HCEC 1CT (cell line): Measurements from ENCODE around the gene CPNE4.

Source experiments
- DNase-seq: peaks from one replicate; pipeline ENCODE4 v3.0.0-alpha.2; 2017

The CPNE4 gene

DNA sequence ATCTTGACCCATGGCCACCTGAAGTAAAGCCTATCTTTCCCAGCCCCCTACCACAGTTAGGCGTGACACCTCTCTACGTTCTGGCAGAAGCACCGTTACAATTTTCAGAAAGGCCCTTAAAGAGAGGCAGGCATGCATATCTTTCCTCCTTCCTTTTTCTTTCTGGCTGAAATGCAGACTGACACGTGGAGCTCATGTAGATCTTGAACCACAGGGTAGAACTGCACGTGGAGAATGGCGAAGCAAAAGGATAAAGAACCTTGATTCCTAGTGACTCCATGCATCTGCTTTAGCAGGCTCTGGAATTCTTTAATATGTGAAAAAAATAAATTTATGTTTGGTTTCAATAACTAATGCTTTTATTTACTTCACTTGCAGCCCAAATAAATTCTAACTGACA is 166.6 kb downstream of the CPNE4 start:
- DNase-seq, result no peak

DNA sequence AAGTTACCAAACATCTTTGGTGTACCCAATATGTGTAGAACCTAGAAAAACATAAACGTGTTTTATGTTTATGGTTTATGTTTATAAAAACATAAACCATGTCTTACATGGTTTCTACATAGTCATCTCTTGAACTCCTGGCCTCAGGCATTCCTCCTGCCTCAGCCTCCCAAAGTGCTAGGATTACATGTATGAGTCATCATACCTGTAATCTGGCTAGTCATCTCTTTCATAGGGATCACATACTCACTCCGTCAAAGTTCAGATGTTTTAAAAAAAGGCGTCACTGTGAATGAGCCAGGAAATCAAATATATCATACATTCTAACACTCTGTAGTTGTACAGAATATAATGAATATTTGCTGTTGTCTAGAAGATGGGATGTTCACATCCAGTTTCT is 178.6 kb downstream of the CPNE4 start:
- no peak for DNase-seq

DNA sequence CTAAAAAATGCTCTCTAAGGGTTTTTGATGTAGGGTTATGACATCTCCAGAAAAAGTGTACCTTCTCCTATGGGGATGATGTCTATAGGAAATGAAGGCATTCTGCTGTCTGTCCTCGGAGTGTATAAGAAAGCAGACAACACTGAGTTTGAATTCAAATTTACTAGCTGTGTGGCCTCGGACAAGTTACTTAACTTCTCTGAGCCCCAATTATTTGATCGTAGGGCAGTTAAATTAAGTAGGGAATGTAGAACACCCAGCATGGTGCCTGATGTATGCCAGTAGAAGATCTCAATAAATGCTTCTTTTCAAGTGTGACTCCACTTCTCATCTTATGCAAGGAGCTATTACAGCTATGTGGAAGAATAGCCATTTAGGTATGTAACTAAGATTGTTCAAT is 184.6 kb downstream of the CPNE4 start:
- DNase-seq, result no peak

DNA sequence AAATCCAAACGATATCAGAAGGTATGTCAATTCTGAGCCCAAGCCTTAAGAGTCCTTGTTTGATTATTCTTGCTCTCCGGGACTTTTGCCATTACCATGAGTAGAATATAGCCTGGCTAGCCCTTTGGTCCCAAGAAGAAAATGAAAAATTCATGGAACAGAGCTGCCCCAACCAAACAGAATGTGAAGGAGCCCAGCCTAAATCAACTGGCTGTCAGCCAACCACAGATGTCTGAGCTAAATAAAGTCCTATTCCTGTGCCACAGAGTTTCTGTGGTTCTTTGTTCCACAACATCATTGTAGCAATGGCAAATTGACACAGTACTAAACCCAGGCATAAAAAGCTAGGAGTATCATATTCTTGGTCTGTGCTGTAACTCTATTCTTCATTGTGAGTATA is 185.2 kb downstream of the CPNE4 start:
- DNase-seq, result no peak

DNA sequence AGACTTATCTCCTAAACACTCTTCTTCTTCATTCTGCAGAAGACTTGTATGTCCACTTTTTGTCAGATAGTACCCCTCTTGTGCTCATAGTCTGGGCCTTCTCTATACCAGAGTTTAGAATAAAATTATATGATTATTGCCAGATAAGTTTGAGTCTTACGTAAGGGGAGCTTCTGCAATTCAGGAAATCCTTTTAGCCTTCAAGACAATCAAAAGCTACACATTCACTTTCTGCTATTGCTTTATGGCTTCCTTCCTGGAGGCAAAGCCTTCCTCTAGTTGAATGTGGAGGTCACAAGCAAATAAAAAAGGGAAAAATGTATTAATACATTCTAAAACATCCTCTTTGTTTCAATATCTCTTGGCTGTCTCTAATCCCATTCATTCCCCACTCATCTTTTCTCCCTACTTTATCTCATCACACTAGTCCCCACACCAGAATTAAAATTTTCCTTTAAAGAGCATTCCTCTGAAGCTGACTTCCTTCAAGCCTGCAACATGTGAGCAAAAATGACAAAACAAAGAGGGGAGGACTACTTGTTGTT is 186.8 kb downstream of the CPNE4 start:
- DNase-seq, result no peak

DNA sequence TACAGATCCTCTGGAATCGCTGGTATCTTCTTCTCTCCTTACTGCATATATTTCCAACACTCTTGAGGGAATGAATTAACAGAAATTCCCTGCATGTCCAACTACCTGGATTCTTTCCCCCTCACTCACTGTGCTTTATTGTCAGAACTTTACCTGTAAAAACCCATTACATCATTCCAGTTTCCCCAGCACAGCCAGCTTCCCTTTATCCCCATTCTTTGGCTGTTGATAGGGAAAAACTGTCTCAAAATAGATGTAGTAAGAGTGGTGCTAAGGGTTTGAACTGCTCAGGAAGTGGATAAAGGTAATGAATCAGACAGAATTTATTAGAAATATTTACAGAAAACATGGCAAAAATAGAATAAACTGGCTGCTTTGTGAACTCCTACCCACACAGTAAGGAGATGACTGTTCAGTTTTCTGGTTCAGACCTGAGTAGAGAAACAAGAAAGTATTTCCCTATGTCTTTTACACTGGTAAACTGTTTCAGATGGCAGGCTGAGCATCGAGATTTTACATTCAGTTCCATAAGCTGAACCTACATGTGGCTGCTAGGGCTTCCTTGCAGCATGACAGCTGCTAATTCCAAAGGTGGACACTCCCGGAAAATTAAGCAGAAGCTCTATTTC is 188.4 kb downstream of the CPNE4 start:
- DNase-seq, result no peak

DNA sequence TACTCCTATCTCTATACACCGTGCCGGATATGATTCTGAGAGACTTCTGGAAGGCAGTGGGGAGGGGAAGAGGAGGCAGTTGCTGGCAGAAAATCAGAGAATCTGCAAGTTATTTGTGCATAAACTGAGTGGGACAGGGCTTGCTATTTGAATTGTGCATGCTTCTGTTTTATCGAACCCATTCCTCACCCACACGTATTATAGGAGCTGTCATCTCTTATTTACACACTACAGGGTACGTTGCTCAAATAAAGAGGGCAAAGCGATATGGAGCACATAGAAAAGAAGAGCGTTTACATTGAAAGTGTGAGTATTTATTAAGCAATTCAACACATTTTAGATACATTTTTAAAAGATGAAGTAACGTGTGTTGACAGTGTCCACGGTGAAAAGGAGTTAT is 191.6 kb downstream of the CPNE4 start:
- DNase-seq, result no peak

DNA sequence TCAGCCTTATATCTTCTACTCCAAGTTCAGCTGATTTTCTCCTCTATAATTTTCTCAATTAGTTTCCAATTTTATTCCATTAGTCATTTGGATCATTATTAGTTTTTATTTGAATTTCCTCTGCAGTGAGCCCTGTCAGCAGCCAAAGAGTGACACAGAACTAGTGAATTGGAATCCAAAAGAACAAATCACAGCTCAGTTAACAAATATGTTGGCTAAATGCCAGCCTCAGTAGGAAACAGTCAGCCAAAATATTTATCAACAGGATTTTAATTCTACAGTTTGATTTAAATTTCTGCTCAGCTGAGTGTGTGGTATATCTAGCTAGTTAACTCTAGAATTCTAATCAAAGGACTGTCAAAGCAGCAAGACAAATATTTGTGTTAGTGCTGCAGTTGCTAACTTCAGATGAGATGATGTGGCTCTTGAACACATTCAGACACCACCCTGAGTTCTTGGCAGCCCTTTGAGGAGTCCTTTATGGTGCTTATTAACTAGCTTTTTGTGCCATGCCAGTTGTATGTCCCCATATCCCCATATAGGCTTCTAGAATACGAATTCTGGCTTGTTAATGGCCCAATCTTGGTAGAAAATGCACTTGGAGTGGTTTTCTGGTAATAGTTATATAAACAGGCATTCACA is 194.5 kb downstream of the CPNE4 start:
- peak; percentile 43 for DNase-seq

DNA sequence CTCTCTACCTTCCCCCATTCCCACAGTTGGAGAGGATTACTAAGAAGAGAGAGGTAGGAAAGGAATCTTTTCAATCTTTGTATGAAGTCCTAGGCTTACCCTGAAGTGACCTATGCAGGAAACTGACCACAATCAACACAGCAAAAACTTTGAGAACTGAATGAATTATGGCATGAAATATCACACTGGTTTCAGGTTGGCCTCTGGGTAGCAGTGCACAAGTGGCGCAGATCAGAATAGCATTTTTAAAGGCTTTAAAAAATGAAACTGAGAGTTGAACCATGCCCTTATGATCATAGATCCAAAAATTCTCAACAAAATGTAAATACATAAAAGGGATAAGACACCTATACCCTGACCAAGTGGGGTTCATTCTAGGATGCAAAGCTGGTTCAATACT is 198.9 kb downstream of the CPNE4 start:
- no peak for DNase-seq

DNA sequence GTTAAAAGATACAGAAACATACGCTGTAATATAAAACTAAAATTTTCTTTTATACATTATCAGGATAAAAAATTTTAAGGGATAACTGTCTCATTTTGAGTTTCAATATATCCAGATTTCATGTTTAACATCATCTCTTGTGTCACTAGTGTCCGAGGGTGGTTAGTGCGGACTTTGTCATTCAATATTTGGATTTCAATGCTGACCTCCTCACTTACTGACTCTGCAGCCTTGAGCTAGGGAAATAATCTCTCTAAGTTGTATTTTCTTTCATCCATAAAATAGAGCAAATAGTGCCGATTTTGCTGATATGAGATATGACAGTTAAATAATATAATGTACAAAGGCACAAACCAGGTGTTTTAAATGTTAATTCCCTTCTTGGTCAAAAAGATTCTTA is 203.2 kb downstream of the CPNE4 start:
- DNase-seq, result no peak

DNA sequence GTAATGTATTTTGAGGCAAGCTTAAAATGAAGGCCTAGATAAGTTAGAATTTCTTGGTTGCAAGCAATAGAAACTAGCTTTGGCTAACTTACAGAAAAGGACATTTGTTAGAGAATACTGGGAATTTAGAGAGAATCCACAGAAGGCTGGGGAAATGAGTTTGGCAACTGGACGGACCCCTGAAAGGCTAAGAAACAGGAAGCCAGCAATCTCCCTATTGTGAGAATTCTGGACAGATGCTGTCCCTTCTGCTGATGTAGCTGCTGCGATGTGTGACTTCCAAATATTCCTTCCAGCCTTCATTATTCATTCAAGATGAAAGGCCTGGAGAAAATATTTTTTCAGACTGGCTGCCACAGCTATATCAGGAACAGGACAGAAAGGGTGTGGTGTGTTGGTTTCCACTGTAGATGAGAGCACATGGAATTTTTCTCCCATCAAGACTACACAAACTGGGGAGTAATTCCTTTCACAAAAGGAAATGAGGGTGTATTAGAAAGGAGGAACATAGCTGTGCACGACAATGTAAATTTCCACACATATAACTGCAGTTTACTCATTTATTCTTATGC is 213.5 kb downstream of the CPNE4 start:
- no peak for DNase-seq

DNA sequence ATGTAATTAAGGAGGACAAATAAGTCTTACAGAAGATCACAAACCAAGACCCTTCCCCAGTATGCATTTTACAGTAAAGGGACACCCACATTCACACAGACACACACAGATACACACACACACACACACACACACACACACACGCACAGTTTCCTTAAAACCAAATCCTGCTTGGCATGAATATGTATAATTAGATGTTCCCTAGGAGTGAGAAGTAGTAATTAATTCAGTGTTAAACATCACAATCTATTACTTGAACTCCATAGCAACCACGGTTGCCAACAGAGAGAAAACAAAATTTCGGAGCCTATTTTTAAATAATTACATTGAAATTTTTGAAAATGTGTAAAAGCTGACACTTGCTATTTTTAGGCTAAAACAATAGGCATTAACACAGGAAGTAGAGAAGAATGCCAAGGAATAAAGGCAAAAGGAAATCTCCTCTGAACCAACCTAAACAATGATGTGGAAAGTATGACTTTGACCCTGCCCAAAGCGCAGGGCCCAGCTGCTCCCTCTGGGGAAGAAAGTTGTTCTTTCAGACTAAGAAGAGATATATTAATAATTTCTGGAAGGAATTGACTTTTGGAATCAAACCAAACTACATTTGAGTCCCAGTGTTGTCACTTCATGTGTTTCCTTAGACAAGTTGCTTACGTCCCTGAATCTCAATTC is 215.3 kb downstream of the CPNE4 start:
- DNase-seq, result no peak

DNA sequence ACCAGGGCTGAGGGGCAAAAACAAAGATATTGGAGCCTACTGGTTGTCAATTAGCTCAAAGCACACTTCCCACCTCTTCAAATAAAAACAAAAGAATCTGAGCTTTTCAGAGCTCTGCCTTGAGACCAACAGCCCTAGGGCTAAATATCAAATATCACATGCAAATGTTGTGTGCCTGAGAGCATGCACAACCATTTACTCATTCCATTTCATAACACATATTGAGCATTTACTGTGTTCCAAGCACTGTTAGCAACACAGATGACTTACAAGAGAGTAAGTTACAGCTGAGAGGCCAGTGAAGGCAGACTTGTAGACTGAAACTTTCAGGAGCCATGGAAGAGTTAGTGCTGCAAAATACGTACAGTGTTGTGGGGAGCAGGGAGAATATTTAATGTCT is 222.4 kb downstream of the CPNE4 start:
- DNase-seq, result peak; percentile 48

DNA sequence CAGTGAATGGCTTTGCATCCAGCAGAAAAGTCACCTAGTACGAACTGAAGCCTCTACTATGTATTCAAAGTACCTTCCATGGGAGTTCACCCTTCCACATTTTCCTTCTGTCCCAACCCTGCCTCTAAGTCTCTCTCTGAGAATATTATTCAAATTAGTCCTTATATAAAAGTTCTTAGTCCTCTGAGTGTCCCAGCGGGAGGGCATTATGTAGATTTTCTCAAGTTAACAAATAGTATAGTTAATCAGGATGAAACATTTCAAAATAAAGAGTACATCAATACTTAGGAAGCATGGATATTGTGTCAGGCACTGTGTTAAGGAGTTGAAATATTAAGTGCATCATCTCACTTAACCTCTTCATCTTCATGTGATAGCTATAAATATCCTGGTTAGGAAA is 223.3 kb downstream of the CPNE4 start:
- DNase-seq, result no peak

DNA sequence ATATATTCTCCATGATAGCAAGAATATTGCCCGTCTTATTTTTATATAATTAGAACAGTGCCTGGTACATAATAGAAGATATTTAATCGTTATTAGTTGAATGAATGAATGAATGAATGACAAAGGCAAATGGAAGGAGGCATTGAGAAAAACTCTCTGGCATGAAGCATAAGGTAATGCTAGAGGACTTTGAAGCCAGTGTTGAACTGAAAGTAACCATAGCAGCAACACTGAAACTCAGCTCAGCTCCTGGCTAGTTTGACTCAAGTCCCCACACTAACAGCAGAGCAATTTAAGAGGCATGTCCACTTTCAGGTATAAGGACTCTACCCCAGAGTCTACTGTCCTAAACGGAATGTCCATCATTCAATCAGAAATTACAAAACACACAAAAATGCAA is 227.0 kb downstream of the CPNE4 start:
- DNase-seq, result no peak

DNA sequence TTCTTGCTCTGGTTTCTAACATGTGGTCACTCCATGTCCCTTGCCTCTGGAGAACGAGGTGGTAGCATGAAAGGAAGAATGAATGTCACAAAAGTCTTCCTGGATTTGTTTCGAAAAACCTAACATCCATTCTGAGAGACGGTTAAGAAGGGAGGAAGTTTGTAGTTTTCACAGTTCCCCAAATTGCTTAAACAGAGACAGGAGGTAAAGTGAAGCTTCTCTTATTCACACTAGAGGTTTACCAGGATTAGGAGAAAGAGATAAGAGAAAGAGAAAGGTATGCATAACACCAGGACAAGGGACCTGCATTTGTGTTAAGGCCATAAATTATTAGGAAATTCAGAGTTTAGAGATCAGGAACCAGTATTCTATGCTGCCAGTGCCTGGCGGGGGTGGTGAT is 228.1 kb downstream of the CPNE4 start:
- DNase-seq, result no peak

DNA sequence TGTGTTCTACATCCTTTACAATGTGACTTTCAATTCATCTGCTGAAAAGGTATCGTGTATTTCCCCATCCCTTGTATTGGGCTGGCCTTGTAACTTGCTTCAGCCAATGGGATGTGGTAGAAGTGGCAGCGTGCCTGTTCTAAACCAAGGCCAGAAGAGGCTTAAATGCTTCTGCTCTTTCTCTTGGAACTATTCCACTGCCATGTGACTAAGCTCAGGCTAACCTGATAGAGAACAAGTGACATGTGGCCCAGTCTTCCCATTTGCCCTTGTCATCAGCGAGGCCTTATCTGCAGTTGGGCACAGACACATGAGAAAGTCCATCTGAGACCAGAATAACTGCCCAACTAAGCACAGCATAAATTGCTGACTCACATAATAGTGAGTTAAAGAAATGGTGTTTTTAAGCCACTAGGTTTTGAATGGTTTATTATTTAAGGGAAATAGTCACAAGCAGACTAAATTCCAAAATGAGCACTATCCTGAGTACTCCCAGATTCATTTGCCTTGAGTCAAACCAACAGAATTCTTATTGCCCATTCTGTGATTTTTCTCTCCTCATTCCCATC is 230.2 kb downstream of the CPNE4 start:
- no peak for DNase-seq

DNA sequence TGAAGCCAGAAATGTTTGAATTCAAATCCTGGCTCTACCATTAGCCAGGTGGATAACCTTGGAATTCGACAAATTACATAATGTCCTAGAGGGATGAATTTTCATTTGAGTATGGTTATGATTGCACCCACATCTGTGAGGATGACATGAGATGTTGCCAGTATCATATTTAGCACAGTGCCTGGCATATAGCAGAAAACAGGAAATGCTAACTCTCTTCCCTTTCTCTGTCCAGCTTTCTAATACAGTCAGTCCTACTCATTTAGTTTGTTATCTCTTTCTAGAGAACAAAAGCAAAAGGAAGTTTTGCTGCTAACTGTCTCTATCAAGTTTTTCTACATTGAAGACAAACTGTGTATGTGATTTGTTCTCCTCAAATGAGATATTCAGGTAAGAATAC is 231.7 kb downstream of the CPNE4 start:
- DNase-seq, result no peak

DNA sequence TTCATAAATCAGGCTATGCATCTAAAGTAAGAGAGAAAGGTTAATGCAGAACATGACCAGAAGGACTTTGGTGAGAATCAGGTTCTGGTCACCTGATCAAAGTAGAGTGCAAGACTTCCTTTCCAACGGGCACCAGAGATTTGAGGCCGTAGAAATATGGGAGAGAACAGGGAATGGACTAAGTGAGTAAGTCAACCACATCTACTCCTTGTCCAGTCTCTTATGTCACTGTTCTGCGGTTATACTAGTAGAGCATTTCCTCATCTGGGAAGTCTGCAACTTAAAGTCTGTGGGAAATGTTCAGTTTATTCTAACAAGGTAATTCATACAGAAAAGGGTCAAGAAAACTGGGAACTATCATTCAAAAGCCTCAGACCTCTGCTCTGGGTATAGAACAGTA is 232.8 kb downstream of the CPNE4 start:
- DNase-seq, result no peak

DNA sequence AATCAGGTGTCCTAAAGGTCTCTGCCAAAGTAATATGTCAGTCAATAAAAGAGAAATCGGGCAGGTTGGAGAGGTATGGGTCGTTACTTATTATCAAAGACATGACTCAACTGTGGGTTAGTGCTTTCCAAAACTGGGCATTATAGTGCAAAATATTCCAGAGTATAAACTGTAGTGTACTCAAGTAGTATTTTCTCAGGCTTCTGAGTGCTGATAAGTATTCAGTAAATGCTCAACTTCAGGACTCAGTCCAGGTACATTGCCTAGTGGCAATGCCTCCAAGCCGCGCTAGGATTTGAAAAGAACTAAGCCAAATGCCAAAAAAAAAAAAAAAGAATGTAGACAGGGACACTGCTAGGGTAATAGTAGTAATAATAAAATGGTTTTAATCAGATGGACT is 233.2 kb downstream of the CPNE4 start:
- DNase-seq, result no peak

DNA sequence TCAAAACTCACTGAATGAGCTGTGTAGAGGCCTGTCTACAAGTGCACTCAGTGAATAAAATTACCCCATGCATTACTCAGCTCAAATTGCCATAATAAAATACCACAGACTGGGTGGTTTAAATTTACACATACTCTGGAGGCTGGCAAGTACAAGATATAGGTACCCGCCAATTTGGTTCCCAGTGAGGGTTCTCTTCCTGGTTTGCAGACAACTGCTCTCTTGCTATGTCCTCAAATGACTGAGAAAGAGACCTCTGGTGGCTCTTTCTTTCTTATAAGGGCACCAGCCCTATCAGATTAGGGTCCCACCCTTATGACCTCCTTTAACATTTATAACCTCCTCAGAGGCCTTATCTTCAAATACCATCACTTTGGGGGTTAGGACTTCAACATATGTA is 237.0 kb downstream of the CPNE4 start:
- DNase-seq, result no peak

DNA sequence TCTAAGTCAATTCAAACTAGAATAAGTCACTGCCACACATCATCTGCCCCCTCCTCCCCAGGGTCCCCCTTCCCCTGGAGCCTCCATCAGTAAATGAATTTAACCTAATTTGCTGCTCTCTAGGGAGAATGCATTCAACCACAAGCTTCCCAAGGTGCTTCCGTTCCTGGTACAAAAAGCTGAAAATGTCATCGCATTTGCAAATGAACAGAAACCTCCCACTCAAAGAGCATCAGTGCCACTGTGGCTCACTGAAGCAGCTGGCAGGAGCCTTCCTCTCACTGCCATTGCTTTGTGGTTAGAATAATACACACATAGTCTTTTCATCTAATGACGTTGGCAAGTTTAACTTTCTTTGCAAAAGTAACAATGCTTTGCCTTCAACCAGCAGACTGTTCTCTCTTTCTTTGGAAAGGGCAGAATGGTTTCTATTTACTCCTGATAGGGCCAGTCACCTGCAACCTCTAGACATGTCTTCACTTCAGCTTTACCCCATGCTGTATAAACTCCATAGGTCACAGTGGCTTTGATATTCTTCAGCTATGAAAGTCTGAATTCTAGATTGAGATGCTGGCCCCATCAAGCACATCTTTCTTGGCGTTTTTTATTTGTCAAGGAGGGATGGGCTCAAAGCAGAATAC is 238.1 kb downstream of the CPNE4 start:
- DNase-seq, result no peak

DNA sequence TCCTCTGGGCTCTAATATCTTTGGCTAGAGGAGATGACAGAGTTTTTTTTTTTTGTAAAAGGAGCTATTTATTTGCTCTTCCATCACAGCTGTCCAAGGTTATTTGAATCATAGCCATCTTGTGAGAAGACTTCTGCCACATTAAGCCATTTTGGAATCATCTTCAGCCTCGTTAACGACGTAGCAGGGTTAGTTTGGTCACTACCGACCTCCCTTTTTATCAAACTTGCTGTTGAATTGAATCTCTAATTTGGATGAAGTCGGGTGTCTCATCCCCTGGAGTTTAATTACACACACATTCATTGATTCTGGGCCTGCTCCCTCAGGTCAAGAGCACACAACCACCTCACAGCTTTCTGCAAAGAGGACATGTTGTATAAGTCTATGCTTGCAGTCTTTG is 238.7 kb downstream of the CPNE4 start:
- DNase-seq, result no peak
